NCI-H2081 treated with DMSO at 0.1 percent for 48 hours (cell line): ENCODE measurements around the gene PTX4.

Source experiments
- DNase-seq: peaks from one replicate; lab custom pipeline; 2025; lab: John Stamatoyannopoulos, UW

The PTX4 gene

DNA sequence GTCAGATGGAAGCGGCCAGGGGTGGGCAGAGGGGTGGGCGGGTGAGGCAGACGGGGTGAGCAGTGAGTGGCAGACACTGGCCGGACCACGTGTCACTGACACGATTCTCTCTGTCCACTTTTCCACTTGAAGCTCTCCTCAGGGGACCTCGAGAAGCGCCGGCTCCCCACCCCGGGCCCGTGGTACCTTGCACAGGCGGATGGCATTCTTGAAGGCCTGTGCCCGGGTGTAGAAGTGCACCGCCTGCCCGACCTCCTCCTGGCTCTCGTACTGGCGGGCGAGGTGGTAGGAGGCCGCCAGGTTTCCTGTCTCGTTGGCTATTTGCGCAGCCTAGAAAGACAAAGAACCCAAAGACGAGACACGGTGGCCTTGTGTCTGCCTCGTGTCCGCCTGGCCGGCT lies 35.6 kb upstream of the PTX4 start:
- DNase-seq = no peak

DNA sequence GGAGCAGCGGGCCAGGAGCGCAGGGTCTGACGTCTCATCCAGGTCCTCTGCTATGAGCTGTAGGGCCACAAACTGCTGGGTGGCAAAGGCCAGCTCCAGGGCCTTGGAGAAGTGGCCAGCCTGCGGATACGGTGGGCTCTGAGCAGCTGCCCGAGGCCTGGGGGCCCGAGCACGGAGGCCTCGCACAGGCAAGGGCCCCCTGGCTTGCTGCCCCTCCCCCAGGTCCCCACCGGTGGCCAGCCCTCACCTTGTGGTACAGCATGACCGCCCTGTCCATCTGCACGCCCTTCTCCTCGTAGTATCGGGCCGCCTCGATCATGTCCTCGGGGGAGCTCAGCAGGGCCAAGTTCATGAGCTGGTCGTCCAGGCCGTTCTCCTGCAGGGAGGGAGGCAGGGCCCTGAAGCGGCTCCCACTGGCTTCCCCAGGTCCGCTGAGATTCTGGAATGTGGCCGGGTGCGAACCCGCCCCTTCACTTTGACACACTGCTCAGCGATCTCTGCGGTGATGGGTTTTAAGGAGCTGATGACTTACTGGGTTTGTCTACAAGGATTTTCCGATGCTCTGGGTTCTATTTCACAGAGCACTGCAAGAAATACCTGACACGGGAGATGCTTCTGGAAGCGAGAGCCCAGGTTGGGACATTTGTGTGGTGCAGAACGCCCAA lies 35.0 kb upstream of the PTX4 start:
- DNase-seq = no peak

DNA sequence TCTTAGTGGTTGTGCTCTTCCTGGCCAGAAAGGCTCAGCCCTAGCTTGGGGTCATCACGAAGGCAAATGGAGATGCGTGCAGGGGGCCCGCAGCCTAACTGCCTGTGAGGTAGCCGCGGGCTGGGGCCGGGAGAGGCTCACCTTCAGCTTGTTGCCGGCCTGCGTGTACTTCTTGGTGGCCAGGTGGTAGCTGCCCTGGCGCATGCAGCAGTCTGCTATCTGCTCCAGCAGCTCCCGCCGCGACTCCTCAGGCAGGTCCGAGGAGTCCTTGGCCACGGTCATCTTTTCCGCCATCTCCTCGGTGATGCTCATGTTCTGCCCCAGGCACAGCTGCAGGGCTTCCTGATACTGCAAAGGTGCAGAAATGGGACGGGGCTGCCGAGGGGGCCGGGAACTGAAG lies 31.7 kb upstream of the PTX4 start:
- DNase-seq = no peak

DNA sequence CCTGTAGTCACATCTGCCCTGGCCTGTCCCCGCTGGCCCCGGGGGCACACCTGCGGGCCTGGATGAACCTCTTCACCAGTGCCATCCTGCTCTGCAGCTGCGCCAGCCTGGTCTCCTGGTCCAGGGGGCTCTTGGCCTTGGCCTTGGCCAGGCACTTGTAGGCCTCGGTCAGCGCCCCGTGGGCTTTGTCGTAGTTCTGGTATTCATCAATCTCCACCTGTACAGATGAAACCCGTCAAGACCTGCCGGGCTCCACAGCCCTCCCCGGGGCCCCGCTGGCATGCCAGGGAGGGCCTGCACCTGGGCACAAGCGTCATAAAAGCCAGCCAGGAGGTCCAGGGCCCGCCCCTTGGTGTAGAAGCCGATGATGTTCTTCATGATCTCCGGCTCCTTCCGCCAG lies 31.1 kb upstream of the PTX4 start:
- DNase-seq = no peak

DNA sequence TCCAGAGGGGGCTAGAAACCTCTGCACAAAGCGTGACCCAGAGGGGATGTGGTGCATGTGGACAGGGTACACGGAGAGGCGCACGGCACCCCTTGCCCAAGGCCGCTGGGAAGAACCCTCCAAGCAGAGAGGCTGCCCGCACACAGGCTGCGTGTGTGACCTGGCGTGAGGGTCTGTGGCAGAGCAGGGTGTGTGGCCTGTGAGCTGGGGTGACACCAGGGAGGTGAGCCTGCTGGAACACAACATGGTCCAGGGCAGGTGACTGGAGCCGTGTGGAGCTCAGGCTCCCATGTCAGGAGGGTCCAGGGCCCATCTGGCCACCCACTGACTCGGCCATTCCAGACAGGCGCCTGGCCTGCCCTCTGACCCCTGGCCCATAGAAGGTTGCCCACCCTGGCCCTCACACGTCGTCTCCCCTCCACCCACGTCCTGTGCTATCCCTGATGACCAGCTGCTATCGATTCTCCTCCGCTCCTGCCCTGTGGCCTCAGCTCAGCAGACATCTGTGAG lies 29.9 kb upstream of the PTX4 start:
- DNase-seq = no peak

DNA sequence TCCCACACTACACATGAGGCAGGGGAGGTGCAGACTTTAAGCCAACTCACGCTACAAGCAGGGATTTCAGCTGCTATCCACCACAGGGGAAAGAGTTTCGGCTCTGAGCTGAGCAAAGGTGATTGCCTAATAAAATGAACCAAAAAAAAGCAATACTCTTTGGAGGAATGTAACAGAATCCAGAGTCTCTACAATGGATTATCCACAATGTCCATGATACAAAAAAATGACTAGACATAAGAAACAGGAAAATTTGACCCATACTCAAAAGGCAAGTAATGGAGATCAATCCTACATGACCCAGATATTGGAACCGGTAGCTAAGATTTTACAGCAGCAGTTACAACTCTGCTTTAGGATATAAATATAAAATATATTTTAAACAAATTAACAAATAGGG lies 25.8 kb upstream of the PTX4 start:
- DNase-seq = no peak

DNA sequence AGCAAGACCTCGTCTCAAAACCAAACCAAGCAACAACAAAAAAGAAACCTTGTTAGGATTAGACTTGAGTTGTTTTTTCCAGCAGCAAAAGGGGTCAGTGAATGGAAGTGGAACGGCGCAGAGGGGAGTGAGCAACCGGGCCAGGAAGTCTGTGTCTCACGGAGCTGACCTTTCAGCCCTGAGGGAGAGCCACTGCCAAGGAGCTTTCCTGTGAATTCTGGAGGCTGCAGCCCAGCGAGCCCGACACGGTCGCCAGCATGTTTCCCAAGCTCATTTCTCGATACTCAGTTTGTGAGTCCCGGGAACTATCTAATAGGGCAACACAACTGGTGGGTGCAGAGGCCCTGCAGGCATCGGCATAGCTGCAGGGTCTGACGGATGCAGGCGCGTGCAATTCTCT lies 24.0 kb upstream of the PTX4 start:
- no peak for DNase-seq

DNA sequence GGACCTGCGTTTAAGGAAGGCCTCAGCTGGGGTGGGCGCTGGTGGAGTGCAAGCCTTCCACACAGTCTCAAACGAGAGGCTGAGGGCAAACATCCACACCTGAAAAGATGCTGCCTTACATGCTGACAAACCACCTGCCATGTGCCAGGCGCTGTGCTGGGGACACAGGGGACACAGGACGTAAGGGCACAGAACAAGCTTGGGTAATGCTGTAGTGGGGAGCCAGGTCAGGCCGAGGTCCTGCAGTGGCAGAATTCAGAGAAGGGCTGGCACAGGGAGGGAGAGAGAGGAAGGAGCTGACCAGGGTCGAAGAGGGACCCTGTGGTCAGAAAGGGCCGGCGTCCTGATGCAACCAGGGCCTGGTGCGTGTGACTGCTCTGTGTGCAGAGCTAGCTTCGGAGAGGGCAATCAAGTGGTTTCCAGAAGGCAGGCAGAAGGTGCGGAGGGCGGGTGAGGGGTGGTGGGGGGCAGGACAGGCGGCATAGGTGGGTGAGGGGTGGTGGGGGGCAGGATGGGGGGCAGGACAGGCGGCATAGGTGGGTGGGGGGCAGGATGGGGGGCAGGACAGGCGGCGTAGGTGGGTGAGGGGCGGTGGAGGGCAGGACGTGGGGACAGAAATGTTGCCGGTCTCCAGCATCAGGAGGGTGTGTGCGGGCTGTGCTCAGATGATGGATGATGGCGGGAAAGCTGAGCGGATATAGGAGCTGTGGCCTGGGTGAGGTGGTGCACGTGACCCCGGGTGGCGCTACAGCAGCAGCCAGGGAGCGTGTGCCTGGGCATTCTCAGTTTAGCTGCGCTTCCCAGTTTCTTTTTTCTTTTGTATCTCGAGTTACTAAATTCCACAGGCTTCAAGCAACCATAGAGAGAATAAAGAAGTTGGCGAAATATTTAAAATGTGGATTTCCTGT lies 23.2 kb upstream of the PTX4 start:
- DNase-seq = no peak

DNA sequence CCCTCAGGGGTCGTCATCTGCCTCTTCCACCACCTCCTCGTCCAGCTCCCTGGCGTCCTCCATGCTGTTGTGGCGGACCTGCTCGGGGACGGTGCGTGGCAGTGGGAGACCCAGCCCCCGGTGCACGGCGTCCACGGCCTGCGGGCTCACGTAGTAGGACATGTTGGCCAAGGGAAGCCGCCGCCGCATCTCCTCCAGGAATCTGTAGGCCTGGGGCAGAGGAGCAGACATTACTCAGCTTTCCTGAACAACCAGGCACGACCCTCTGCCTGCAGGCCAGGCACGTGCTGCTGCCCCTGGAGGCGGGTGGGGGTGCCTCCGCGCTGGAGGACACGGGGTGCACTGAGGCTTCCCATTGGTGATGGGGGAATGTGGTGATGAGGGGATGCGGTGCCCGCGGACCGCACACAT lies 22.2 kb upstream of the PTX4 start:
- DNase-seq = no peak

DNA sequence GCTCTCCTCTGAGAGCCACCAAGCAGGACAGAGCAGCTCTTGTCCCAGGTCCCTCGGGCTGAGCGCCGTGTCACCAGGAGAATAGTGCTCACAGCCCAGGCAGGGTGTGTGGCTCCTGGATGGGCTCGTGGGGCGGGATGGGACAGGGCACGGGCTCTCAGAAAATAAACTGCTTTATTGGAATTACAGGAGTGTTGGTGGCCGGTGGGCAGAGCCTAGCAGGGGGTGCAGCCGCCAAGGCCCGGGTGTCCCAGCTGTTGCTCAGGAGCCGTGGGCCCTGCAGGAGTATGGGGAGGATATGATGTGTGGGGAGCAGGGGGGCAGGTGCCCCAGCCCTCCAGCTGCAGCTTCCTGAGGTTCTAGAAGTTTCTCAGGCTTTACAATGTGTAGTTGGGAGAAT lies 21.5 kb upstream of the PTX4 start:
- DNase-seq = no peak

DNA sequence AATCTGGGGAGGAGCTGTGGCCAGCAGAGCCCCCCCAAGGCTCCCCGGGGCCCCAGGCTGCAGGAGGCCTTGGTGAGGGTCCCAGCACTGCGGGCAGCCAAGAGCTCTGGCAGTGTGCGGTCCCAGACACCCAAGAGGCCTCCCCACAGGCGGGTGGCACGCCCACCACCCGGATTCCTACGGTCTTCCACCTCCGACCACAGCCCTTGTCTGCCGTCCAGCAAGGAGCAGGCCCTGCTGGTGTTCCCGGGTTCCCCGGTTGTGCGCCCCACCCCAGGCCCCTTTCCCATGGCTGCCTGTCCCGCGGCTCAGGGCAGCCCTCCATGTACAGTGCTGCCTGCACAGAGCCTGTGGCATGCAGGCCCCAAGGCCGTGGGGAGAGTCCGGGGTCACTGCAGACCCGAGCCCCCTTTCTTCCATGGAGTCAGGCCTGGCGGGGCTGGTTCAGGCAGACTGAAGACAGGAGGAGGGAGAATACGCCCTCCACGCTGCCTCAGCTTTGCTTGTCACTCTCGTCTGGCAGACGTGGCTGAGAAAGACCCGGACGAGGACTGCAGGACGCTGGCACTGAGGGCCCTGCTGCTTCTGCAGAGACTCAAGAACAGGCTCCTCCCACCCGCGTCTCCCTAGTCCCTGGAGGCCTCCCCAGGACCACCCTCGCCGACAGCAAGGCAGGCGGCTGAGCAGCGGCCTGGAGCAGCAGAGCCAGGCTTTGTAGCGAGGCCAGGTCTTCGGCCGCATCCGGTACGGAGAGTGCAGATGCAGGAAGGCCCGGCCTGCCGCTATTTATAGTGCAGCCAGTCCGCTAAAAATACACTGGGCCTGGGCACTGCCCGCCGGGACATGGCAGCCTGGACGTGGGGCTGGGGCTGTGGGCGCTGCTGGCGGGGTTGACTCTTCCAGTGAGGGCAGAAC lies 20.8 kb upstream of the PTX4 start:
- no peak for DNase-seq

DNA sequence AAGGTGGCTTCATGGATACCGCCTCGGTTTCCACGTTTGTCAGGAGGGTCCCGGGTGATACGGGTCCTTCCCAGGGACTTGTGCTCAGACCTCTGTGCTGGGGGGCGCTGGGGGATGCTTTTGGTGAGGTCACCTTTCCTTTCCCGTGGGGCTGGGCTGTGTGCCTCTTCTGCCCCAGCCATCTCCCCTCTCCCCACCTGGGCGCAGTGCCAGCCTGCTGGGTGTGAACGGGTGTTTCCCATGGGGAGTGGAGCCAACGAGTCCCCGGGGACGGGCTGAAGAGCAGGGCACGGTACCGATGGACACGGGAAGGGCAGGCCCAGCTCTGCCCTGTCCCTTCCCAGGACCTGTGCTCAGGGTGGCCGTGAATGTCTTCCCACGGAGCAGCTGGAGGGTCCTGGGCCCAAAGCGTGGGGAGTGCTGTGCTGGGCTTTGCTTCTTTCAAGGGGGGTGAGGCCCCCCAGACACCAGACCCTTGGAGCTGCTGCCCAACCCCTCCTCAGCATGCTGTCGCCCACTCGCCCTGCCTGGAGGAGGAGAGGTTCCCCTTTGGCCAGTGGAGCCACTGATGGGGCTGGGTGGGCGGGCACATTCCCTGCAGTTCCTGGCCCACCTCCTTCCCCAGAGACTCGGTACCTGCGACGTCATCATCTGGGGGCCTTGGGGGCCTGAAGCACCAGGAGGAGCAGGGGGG lies 19.9 kb upstream of the PTX4 start:
- DNase-seq = no peak

DNA sequence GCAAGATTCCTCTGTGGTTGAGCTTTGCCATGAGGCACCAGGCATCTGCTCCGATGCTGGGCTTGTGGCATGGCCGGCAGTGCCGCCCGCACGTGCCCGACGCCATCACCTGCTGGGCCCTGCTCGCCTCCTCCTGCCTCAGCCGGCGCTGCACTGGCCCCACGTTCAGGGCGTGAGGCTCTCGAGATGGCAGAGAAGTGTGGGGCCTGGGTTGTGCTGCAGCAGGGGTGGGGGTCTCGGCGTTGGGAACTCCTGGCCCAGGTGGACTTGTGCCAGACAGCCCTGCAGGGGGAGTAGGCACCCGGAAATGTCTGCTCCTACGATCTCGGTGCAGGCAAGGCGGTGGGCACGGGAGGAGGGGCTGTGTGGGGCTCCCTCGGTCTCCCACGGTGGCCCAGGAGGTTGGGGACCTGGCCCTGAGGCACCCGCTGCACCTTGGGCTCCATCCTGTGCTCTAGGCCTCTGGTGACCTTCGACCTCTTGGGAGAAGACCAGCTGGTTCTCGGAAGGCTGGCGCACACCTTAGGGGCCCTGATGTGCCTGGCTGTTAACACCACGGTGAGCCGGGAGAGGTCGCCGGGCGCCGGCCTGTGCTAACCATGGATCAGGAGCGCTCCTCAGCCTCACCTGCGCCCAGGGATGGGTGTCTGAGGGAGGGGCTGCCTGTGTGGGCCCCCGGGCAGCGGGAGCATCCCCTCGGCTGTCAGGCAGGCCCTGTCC lies 17.9 kb upstream of the PTX4 start:
- DNase-seq = no peak

DNA sequence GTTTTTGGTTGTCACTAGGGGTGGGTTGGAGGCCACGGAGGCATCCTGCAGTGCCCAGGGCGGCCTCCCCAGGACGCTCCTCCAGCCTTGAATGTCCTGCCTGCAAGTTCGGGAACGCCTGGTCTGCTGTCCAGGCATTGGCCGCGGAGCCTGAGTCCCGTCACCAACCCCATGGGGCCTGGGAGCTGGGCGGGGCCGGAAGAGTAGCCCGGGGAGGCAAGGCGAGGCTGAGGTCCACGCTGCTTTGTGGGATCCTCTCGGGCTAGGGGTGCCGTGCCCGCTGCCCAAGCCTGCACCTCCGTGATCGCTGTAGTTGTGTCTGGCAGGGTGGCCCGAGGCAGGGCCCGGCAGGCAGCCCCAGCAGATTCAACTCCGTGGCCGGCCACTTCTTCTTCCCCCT lies 17.2 kb upstream of the PTX4 start:
- no peak for DNase-seq

DNA sequence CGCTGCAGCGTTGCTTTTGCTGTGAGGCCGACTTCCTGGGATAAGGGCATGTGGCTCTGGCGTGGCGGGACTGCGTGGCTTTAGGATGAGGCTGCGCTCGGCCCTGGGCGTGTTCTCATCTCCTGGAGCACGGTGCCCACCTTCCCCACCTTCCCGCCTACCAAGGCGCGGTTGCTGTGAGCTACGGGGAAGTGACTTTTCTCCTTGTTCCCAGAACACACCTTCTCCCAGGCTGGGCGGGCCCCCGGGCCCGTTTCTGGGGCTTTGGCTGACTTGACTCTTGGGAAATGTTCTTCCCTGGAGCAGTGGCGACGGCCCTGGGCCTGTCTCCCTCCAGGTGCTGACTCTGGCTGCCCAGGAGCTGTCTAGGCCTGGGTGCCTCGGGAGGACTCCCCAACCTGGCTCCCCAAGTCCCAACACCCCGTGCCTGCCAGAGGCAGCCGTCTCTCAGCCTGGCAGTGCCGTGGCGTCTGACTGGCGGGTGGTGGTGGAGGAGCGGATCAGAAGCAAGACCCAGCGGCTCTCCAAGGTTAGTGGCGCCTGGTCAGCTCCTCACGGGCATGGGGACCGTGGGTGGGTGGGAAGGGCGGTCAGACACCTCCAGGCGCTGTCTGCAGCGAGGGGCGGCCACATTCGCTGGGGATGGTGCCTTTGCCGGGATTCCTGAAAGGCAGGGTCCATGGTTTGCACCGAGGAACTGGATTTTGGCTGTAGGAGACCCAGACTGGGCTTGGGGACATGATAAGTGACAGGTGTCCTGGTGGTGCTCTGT lies 16.5 kb upstream of the PTX4 start:
- no peak for DNase-seq

DNA sequence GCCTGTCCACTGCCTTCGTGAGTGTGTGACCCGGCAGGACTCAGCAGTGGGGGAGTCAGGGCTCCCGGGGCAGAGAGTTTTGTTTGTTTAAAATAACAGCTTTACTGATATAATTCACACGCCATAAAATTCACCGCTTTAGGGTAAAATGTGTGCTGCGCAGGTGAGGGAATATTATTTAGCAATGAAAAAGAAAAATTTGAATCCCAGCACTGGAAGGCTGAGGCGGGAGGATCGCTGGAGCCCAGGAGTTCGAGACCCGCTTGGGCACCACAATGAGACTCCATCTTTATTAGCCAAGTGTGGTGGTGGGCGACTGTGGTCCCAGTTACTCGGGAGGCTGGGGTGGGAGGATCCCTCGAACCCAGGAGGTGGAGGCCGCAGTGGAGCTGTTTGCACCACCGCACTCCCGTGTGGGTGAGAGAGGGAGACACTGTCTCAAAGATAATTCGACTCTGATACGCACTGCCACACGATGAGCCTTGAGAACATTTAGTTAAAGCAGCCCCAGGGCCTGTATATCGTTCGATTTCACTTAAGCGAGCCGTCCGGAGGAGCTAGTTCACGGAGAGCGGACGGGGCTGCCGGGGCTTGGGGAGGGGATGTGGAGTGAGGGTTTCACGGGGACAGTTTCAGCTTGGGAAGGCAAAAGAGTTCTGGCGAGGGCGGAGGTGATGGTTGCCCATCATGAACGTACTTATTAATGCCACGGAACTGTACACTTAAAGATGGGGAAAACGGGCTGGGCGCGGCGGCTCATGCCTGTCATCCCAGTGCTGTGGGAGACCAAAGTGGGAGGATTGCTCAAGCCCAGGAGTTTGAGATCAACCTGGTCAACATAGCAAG lies 14.6 kb upstream of the PTX4 start:
- DNase-seq = no peak

DNA sequence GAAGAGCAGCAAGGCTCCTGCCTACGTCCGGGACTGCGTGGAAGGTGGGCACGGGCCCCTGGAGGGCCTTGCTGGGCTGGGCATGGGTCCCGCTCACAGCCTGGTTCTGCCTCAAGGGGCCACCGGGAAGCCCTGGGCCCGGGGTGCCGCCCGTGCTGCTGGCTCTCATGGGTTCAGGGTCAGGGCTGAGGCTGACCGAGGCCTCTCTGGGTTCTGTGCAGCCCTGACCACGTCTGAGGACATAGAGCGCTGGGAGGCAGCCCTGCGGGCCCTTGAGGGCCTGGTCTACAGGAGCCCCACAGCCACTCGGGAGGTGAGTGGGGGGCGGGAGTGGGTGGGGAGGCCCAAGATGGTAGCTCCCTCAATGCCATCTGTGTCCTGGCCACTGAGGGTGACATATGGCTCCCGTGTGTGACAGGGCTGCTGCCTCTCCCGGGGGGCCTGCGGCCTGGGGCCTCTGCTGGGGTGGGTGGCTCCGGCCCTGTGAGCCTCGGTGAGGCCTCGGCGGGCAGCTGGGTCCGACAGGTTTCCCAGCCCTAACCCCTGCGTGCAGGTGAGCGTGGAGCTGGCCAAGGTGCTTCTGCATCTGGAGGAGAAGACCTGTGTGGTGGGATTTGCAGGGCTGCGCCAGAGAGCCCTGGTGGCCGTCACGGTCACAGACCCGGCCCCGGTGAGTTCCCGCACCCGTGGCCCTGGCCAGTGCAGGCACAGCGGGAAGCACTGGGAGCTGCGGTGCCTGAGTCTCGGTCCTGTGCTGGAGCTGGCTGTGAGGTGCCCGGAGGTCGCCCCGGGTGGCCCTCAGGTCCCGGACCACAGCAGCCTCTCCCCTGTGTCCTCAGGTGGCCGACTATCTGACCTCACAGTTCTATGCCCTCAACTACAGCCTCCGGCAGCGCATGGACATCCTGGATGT lies 13.6 kb upstream of the PTX4 start:
- no peak for DNase-seq

DNA sequence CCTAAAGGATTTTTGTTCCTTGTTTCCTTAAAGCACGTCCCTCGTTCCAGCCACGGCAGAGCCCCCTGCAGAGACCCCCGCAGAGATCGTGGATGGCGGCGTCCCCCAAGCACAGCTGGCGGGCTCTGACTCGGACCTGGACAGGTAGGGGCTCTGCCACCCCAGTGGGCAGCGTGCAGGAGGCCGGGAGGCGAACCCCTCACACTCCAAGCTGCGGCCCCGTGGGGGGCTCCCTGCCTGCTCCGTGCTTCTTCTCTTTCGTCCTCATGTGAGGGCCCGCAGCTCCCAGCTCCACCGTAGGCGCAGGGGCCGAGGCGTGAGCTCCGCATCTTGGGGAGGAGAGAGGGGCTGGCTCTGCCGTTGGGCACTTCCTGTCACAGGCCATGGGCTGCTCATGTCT lies 12.9 kb upstream of the PTX4 start:
- DNase-seq = no peak
